ENCODE data around the gene CD8B2.

The CD8B2 gene

DNA sequence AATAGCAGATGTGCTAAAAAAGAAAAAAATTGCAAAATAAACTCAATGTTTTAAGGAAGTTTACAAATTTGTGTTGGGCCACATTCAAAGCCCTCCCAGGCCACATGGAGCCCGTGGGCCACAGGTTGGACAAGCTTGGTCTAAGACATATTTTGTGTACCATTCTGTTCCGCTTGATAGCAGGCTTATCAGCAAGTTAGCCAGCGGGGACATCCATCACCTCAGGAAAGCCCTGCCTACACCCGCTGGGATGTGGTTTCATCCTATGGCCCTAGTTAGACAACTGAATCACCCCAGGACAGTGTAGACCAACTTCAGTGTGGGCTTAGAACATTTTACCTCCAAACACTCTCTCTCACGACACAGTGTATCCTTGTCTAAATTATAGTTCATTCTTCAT lies 32.6 kb downstream of the CD8B2 start:
- TF ChIP-seq, protein P1, sequence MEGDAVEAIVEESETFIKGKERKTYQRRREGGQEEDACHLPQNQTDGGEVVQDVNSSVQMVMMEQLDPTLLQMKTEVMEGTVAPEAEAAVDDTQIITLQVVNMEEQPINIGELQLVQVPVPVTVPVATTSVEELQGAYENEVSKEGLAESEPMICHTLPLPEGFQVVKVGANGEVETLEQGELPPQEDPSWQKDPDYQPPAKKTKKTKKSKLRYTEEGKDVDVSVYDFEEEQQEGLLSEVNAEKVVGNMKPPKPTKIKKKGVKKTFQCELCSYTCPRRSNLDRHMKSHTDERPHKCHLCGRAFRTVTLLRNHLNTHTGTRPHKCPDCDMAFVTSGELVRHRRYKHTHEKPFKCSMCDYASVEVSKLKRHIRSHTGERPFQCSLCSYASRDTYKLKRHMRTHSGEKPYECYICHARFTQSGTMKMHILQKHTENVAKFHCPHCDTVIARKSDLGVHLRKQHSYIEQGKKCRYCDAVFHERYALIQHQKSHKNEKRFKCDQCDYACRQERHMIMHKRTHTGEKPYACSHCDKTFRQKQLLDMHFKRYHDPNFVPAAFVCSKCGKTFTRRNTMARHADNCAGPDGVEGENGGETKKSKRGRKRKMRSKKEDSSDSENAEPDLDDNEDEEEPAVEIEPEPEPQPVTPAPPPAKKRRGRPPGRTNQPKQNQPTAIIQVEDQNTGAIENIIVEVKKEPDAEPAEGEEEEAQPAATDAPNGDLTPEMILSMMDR (IDR thresholded peaks at IDR 0.05; ENCODE audit: low read depth, low read length, missing control alignments): no peak
- DNase-seq (ENCODE audit: low read depth): no peak
- no peak overlapping the region for H3K4me3 ChIP-seq (ENCODE audit: low read depth, low read length)
- in situ Hi-C loops (cut with HindIII; ENCODE audit: low sequenced_read_pairs): no loop called here

DNA sequence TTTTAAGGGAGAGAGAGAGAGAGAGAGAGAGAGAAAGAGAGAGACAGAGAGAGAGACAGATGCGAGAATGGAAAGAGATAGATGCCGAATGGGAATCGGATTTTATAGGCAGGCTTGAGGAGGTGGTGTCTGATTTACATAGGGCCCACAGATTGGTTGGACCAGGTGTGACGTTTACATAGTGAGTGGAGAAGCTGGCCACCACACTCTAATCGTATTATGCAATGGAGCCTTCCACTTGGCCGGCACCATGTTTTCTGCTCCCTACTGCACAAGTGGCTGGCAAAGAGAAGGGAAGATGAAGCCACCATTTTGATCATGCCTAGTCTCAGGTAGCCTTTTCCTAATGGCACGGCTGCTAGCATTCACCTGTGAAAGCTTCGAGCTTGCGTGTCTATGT lies 33.9 kb downstream of the CD8B2 start:
- no peak for DNase-seq (ENCODE audit: low read depth)
- in situ Hi-C loops (cut with HindIII; ENCODE audit: low sequenced_read_pairs): no loop called here
- TF ChIP-seq, protein P1 (IDR thresholded peaks at IDR 0.05; ENCODE audit: low read depth, low read length, missing control alignments): no peak
- no peak overlapping the region for H3K4me3 ChIP-seq (ENCODE audit: low read depth, low read length)

DNA sequence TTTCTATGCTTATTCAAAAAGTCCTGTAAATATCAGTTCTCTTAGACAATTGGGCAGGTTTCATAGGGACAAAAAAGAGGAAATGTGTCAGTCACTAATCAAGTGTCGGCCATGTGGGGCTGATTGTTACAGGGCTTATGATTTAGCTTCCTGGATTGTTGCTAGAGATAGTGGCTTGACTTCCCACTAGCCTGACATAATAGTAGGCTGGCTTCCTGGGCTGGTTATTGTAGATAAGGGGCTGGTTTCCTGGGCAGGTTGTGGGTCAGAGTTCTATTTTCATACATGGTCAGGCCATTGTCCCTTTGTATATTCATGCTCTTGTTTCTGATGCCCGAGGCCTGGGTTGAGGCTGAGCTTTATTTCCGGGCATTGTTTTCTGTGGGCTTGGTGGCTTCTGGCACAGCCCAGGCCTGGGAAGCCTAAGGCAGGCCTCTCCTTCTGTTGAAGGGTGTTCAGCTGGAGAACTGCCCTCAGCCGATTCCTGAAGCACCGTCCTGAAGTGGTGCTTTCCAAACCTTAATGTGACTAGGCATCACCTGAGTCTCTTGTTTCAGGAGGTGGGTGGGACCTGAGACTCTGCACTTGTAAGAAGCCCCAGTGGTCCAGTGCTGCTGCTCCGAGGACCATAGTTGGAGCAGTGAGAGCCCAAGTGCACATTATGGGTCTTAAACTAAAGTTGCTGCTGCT lies 37.0 kb downstream of the CD8B2 start:
- TF ChIP-seq, protein P1 (IDR thresholded peaks at IDR 0.05; ENCODE audit: low read depth, low read length, missing control alignments): no peak
- H3K4me3 ChIP-seq (ENCODE audit: low read depth, low read length): no peak overlapping the region
- DNase-seq (ENCODE audit: low read depth): no peak
- in situ Hi-C loops (cut with HindIII; ENCODE audit: low sequenced_read_pairs): no loop called here

DNA sequence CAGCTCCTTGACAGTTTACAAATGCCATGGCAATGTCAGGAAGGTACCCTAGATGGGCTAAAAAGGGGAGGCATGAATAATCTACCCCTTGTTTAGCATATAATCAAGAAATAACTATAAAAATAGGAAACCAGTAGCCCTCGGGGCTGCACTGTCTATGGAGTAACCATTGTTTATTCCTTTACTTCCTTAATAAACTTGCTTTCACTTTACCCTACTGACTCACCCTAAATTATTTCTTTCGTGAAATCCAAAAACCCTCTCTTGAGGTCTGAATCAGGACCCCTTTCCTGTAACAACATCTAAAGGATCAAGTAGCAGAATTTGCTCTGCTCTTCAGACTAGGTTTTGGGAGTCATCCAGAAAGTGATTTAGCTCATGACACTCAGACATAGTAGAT lies 43.7 kb downstream of the CD8B2 start:
- TF ChIP-seq, protein P1 (IDR thresholded peaks at IDR 0.05; ENCODE audit: low read depth, low read length, missing control alignments): no peak
- in situ Hi-C loops (cut with HindIII; ENCODE audit: low sequenced_read_pairs): no loop called here
- DNase-seq (ENCODE audit: low read depth): no peak
- H3K4me3 ChIP-seq (ENCODE audit: low read depth, low read length): no peak overlapping the region

DNA sequence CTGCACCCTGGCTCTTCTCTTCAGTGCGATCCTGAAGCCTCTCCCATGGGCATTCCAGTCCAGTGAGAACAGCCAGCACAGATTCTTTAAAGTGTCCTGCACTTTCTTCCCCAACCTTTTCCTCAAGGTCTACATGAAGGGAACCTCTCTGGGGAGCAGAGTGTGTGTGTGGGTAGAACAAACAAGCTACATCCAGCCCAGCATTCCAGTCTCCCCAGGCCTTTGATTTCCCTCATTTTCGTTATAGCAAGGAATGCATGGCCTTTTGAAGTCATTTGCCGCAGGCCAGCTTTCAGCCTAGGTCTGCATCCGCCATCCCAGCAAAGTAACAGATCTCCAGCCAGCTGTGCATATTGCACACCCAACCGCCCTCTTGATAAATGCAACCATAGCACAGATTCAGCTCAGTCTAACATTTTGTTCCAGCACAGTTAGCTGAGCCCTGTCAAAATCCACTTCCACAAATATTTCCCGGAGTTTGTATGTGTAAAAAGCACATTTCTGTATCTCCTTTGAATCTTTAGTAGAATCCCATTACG lies 44.6 kb downstream of the CD8B2 start:
- in situ Hi-C loops (cut with HindIII; ENCODE audit: low sequenced_read_pairs): no loop called here
- no peak for DNase-seq (ENCODE audit: low read depth)
- TF ChIP-seq, protein P1 (IDR thresholded peaks at IDR 0.05; ENCODE audit: low read depth, low read length, missing control alignments): no peak
- H3K4me3 ChIP-seq (ENCODE audit: low read depth, low read length): no peak overlapping the region

DNA sequence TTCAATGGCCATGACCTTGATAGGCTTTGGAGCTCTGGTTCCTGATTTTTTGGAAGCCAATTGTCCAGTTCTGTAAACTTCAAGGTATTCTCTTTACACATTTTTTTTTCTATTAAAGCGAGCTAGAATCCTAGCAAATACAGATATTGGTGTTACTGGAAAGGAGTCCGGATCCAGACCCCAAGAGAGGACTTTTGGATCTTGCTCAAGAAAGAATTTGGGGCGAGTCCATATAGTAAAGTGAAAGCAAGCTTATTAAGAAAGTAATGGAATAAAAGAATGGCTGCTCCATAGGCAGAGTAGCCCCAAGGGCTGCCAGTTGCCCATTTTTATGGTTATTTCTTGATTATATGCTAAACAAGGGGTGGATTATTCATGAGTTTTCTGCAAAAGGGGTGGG lies 45.1 kb downstream of the CD8B2 start:
- no peak overlapping the region for H3K4me3 ChIP-seq (ENCODE audit: low read depth, low read length)
- in situ Hi-C loops (cut with HindIII; ENCODE audit: low sequenced_read_pairs): no loop called here
- TF ChIP-seq, protein P1 (IDR thresholded peaks at IDR 0.05; ENCODE audit: low read depth, low read length, missing control alignments): no peak
- DNase-seq (ENCODE audit: low read depth): no peak
